ENCODE measurements around the gene BOLA1.
A peak's percentile ranks its signal among the peaks of the same experiment; 100 is the strongest.
"Not testable (repeated sequence)": the region's sequence is repeated elsewhere in the genome, so short reads cannot be mapped to it uniquely, and the experiment has no call there.

The BOLA1 gene

GRCh38 chr1:149887196-149887455 lies 12.2 kb upstream of the BOLA1 start:
- not testable (repeated sequence) for DNase-seq (ENCODE audit: low read depth)

- peak; percentile 53 for DNase-seq (ENCODE audit: low read depth)
Measured at GRCh38 chr1:149887456-149888246, 11.7 kb upstream of the BOLA1 start.

- DNase-seq (ENCODE audit: low read depth): peak; percentile 55
Measured at GRCh38 chr1:149888247-149888998, 10.9 kb upstream of the BOLA1 start.

GRCh38 chr1:149888999-149889289 lies 10.4 kb upstream of the BOLA1 start:
- DNase-seq (ENCODE audit: low read depth): no peak

GRCh38 chr1:149896575-149896974 lies 2.8 kb upstream of the BOLA1 start:
- no peak for DNase-seq (ENCODE audit: low read depth)

- DNase-seq (ENCODE audit: low read depth): no peak
Measured at GRCh38 chr1:149903836-149904491, 4.6 kb downstream of the BOLA1 start.

GRCh38 chr1:149906570-149907075 lies 7.3 kb downstream of the BOLA1 start:
- DNase-seq (ENCODE audit: low read depth): no peak

- no peak for DNase-seq (ENCODE audit: low read depth)
Measured at GRCh38 chr1:149914545-149914944, 15.2 kb downstream of the BOLA1 start.

GRCh38 chr1:149915429-149916192 lies 16.2 kb downstream of the BOLA1 start:
- no peak for DNase-seq (ENCODE audit: low read depth)

- DNase-seq (ENCODE audit: low read depth): no peak
Measured at GRCh38 chr1:149916193-149916897, 17.0 kb downstream of the BOLA1 start.

- DNase-seq (ENCODE audit: low read depth): no peak
Measured at GRCh38 chr1:149916898-149917252, 17.5 kb downstream of the BOLA1 start.

GRCh38 chr1:149917571-149918144 lies 18.3 kb downstream of the BOLA1 start, which contains the start of gene SV2A:
SV2A (minus strand) TSS chr1:149917844; CDS start chr1:149913840, 4,004 bp downstream.
- DNase-seq (ENCODE audit: low read depth): no peak

GRCh38 chr1:149923626-149924025 lies 24.3 kb downstream of the BOLA1 start:
- no peak for DNase-seq (ENCODE audit: low read depth)

- no peak for DNase-seq (ENCODE audit: low read depth)
Measured at GRCh38 chr1:149925345-149925744, 26.0 kb downstream of the BOLA1 start.

GRCh38 chr1:149925751-149926150 lies 26.4 kb downstream of the BOLA1 start:
- DNase-seq (ENCODE audit: low read depth): no peak

GRCh38 chr1:149926296-149926695 lies 26.9 kb downstream of the BOLA1 start:
- DNase-seq (ENCODE audit: low read depth): no peak

GRCh38 chr1:149927056-149927562 lies 27.7 kb downstream of the BOLA1 start:
- DNase-seq (ENCODE audit: low read depth): no peak

- DNase-seq (ENCODE audit: low read depth): peak; percentile 95
Measured at GRCh38 chr1:149927563-149928400, 28.4 kb downstream of the BOLA1 start, which contains the start of gene SF3B4. SF3B4 (minus strand) TSS chr1:149927803; CDS start chr1:149927759, 44 bp downstream.

- no peak for DNase-seq (ENCODE audit: low read depth)
Measured at GRCh38 chr1:149928401-149928724, 29.0 kb downstream of the BOLA1 start.

GRCh38 chr1:149929856-149930255 lies 30.5 kb downstream of the BOLA1 start:
- no peak for DNase-seq (ENCODE audit: low read depth)

All from activated gamma-delta T cell treated with anti-CD3 and anti-CD28 coated beads, Interleukin-2, amount 50 U/mL, for 16 hours (primary cell).